Choroid plexus epithelial cell (primary cell): ENCODE measurements around the gene COL28A1.

ENCODE experiments used
- DNase-seq: peaks from one replicate; pipeline ENCODE4 v3.0.0-alpha.2; 2010; ENCODE audit warnings: low read depth
- H3K4me3 ChIP-seq: 2 replicates; pipeline ENCODE4 v1.5.1; 2011; ENCODE audit warnings: low read depth, mild to moderate bottlenecking, control low read depth, low read length, moderate library complexity
- TF ChIP-seq, protein P1 (sequence below): conservative IDR thresholded peaks from 2 replicates; pipeline ENCODE4 v1.5.1; 2011; ENCODE audit warnings: low read depth, mild to moderate bottlenecking, control low read depth, inconsistent platforms, low read length, moderate library complexity

Gene COL28A1

DNA sequence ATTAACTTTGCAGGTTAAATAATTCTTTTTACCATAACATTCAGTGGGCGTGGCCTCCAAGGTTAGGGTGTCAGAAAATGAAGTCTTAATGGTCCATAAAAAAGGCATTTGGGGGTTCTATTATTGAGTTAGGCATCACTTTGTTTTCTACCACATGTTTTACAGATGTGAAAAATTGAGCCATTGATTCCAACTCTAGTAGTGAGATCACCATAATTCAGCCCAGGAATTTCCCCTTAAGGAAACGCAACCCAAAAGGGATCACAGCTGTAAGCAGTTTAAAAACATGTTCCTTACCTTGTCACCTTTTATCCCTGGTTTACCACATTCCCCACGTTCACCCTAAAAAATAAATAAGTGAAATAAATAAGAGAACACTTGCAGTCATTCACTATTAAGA, 24.9 kb downstream of the COL28A1 start:
- TF ChIP-seq, protein P1, sequence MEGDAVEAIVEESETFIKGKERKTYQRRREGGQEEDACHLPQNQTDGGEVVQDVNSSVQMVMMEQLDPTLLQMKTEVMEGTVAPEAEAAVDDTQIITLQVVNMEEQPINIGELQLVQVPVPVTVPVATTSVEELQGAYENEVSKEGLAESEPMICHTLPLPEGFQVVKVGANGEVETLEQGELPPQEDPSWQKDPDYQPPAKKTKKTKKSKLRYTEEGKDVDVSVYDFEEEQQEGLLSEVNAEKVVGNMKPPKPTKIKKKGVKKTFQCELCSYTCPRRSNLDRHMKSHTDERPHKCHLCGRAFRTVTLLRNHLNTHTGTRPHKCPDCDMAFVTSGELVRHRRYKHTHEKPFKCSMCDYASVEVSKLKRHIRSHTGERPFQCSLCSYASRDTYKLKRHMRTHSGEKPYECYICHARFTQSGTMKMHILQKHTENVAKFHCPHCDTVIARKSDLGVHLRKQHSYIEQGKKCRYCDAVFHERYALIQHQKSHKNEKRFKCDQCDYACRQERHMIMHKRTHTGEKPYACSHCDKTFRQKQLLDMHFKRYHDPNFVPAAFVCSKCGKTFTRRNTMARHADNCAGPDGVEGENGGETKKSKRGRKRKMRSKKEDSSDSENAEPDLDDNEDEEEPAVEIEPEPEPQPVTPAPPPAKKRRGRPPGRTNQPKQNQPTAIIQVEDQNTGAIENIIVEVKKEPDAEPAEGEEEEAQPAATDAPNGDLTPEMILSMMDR, result no peak
- no peak for DNase-seq
- no peak overlapping the region for H3K4me3 ChIP-seq

DNA sequence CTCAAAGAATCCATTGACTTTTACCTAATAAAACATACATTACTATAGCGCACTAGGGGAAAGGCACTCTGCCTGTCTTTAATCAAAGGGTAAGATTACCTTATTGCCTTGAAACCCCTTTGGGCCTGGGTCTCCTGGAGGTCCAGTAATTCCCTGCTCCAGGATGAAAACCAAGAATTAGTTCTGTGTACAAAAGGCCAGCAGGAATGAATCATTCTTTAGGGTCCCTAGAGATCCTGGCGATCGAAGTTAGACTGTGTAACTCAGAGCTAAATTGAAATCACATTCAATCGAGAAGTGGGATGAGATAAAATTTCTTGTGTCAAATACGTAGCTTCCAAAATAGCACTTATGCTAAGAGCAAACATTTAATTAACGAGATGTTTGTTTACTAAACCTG, 29.8 kb downstream of the COL28A1 start:
- DNase-seq, result no peak

DNA sequence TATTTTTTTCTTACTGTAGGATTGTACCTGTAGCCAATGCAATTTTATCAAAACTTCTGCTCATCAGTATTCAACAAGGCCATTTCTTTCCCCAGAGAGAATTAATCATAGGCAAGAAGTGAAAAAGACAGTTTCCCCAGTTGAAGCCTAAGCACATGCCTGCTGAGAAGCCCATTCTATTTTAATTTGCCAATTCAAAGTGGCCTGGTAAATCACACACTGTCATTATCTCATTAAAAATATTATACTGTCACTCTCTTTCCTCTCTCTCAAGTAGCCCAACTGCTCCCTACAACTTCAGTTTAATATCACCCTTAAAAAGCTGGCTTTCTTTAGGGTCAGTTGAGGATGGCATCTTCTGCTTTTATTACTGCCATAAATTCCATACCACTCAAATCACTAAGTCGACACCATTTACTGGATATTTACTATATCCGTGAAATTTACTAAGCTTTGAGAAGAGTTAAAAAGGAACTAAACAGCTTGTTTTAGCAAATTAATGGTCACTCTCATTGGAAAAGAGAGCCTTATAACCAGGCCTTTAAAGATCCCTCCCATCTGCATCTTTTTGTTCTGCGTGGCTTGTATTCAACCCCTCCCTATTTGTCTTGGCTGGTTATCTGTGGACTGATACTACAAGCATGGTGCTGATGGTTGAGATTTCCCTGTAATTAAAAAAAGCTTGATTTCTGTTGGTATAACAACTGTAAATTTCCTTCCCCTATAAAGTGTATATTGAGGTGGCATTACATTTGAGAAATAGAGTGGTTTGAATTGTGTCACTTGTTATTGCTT, 30.6 kb downstream of the COL28A1 start:
- DNase-seq, result no peak
- no peak overlapping the region for H3K4me3 ChIP-seq
- TF ChIP-seq, protein P1, result no peak

More for the DNA sequence above, 29.8 kb downstream of the COL28A1 start:
- TF ChIP-seq, protein P1, result no peak
- no peak overlapping the region for H3K4me3 ChIP-seq

DNA sequence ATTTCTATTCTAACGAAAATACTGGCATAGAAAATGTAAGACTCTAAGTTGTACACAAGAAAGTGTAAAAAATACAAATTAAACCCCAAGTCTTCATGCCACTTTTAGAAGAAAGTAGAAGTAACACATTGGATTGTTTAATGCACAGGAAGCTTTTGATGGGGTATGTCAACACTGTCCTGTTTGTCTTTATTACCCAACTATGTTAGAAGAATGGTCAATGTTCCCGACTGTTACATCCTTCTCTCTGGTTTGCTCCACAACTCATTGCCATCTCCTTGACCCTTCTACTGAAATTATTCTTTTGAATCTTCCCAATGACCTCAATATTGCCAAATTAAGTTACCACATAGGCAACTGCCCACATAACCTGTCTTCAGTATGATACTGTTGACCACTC, 35.8 kb downstream of the COL28A1 start:
- TF ChIP-seq, protein P1, result no peak
- DNase-seq, result no peak
- H3K4me3 ChIP-seq, result no peak overlapping the region

DNA sequence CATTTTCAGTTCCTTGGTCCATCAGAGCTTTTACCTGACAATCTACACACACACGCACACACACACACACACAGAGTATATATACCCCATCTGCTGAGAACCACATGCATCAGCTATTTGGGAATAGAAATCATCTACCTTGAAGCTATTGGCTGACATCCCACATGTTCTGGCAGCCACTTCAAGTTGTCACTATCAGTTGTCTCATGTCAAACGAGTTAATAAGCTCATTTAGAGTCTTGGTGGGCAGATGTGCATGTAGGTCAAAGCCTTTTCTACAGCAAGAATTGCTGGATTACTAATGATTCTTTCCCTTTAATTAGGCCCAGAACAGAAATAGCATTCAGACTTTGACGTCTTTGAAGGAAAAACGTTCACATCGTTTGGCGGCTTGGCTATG, 36.8 kb downstream of the COL28A1 start:
- DNase-seq, result no peak
- TF ChIP-seq, protein P1, result no peak
- H3K4me3 ChIP-seq, result no peak overlapping the region

DNA sequence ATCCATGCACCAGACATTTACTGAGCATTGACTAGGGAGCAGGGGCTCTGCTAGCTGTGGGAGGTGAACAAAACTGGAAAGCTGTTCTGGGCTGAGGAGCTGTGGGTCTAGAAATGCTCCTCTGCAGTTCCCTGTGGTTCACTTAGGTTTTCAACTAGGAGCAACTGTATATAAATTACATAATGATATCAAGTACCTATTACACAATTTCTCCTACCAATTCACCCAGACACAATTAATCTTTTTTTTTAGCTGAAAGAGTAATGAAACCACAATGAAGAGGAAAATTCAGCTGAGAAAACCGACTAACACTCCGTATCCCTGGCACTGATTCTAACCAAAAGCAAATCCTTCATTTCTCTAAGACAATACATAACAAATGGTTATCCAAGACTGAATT, 39.4 kb downstream of the COL28A1 start:
- no peak for DNase-seq
- TF ChIP-seq, protein P1, result no peak
- H3K4me3 ChIP-seq, result no peak overlapping the region

DNA sequence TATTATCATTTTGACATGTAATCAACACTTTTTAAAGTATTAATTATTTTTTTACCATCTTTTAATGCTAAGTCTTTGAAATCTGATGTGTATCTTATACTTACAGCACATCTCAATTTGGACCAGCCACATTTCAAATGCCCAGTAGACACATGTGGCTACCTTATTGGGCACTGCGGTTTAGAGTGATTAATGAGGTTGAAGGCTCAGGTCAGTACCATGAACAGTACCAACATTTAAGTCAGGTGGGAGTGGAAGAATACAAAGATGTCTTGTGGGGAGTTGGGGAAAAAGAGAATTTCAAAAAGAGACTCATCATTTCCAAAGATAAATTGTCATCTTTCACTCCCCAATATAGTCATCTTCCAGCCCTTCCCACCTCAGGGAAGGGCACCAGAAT, 40.5 kb downstream of the COL28A1 start:
- DNase-seq, result no peak
- TF ChIP-seq, protein P1, result no peak
- H3K4me3 ChIP-seq, result no peak overlapping the region
